HCT116 (cell line): Measurements from ENCODE around the gene PANX2. TPM values are rescaled to one million over a fixed set of nuclear protein-coding genes. Genes with fewer than 3 reads are reported as not detected.
"Not testable (repeated sequence)": the region's sequence is repeated elsewhere in the genome, so short reads cannot be mapped to it uniquely, and the experiment has no call there.

Experiments
- ATAC-seq: fragments of 200-7000 bp; cut with Tn5 transposase; 2 replicates; pipeline ENCODE4 v1.9.1; 2020; ENCODE audit warnings: mild to moderate bottlenecking, moderate library complexity
- BruUV-seq: library from RNA; stranded (reverse); fragments of 400-500 nt; replicated peaks from 2 replicates; lab custom pipeline; 2021; lab: Mats Ljungman, UMichigan
- CTCF ChIA-PET: fragments of 300-600 bp; sonication (Branson Sonifier 250); formaldehyde crosslinking; loops from one replicate; lab custom pipeline; 2021; ENCODE audit warnings: antibody characterized with exemption; lab: Charles Lee
- POLR2A ChIA-PET: fragments of 300-600, 350-600 bp; sonication (Branson Sonifier 250); formaldehyde crosslinking; loops from one replicate; lab custom pipeline; 2021; ENCODE audit warnings: antibody characterized with exemption; lab: Charles Lee
- RAD21 ChIA-PET, 2 experiments: fragments of 300-600 bp; sonication (Branson Sonifier 250); formaldehyde crosslinking; loops; one replicate each; lab custom pipeline; 2023; ENCODE audit warnings: low total read pairs in 2 of 2; ENCODE audit not compliant: uncharacterized antibody in 2 of 2, unreplicated experiment in 2 of 2, low non-redundant PET in 1 of 2; lab: Charles Lee
- DNase-seq: peaks from one replicate; pipeline ENCODE4 v3.0.0-alpha.2; 2010; ENCODE audit warnings: low read depth, low spot score
- H2AFZ ChIP-seq: fragments of 200-600 bp; shearing (Covaris generic), sonication (generic); 2 replicates; pipeline ENCODE4 v1.6.1; 2017; ENCODE audit warnings: low read depth, mixed run types, mixed read lengths, antibody characterized with exemption, low read length; ENCODE audit not compliant: poor library complexity, severe bottlenecking
- H3K27ac ChIP-seq: 2 replicates; pipeline ENCODE4 v1.5.1; 2012; ENCODE audit warnings: low read depth, low read length
- H3K27me3 ChIP-seq: fragments of 200-600 bp; sonication (generic); 2 replicates; pipeline ENCODE4 v1.6.1; 2016; ENCODE audit warnings: mixed run types, low read length, mixed read lengths; ENCODE audit not compliant: insufficient read depth
- H3K36me3 ChIP-seq, 2 experiments: fragments of 200-500 bp in 1 of 2; fragments of 200-600 bp in 1 of 2; sonication (Bioruptor generic) in 1 of 2; sonication (generic) in 1 of 2; 2 replicates each; pipeline versions ENCODE4 v1.5.1 to v1.6.1; 2014 to 2016; ENCODE audit warnings: low read length in 2 of 2, inconsistent platforms in 1 of 2, mixed read lengths in 1 of 2, mixed run types in 1 of 2; ENCODE audit not compliant: insufficient read depth in 2 of 2, control insufficient read depth in 1 of 2
- H3K4me1 ChIP-seq, 2 experiments: fragments of 200-600 bp in 1 of 2; sonication (generic) in 1 of 2; 2 replicates each; pipeline versions ENCODE4 v1.5.1 to v1.6.1; 2012 to 2017; ENCODE audit warnings: low read length in 2 of 2, inconsistent platforms in 1 of 2, mild to moderate bottlenecking in 1 of 2, mixed read lengths in 1 of 2, mixed run types in 1 of 2, moderate library complexity in 1 of 2; ENCODE audit not compliant: insufficient read depth in 2 of 2, control insufficient read depth in 1 of 2
- H3K4me2 ChIP-seq: fragments of 200-600 bp; sonication (generic); 2 replicates; pipeline ENCODE4 v1.6.1; 2017; ENCODE audit warnings: mixed run types, low read length, mixed read lengths
- H3K4me3 ChIP-seq, 2 experiments: fragments of 200-600 bp in 1 of 2; sonication (generic) in 1 of 2; replicated peaks in 1 of 2; 2 replicates each; pipeline ENCODE4 v1.5.1; 2011 to 2016; ENCODE audit warnings: low read length in 2 of 2, control low read depth in 1 of 2, low read depth in 1 of 2, mild to moderate bottlenecking in 1 of 2, mixed read lengths in 1 of 2, mixed run types in 1 of 2
- H3K79me2 ChIP-seq: fragments of 200-600 bp; sonication (generic); 2 replicates; pipeline ENCODE4 v1.6.1; 2017; ENCODE audit warnings: mild to moderate bottlenecking, mixed run types, low read length, moderate library complexity, mixed read lengths; ENCODE audit not compliant: insufficient read depth
- H3K9ac ChIP-seq: fragments of 200-600 bp; sonication (generic); 2 replicates; pipeline ENCODE4 v1.6.1; 2016; ENCODE audit warnings: low read length, mixed read lengths
- H3K9me2 ChIP-seq: fragments of 200-600 bp; sonication (generic), shearing (Covaris generic); 2 replicates; pipeline ENCODE4 v1.6.1; 2017; ENCODE audit warnings: mixed run types, mild to moderate bottlenecking, moderate library complexity; ENCODE audit not compliant: insufficient read depth
- H3K9me3 ChIP-seq, 2 experiments: fragments of 200-500 bp in 1 of 2; fragments of 200-600 bp in 1 of 2; sonication (Bioruptor generic) in 1 of 2; sonication (generic) in 1 of 2; 2 replicates each; pipeline ENCODE4 v1.6.1; 2014 to 2017; ENCODE audit warnings: low read length in 2 of 2, mixed read lengths in 2 of 2, inconsistent platforms in 1 of 2, low read depth in 1 of 2, mild to moderate bottlenecking in 1 of 2, mixed run types in 1 of 2, moderate library complexity in 1 of 2; ENCODE audit not compliant: control insufficient read depth in 1 of 2, insufficient read depth in 1 of 2
- H4K20me1 ChIP-seq: fragments of 200-600 bp; sonication (generic), shearing (Covaris generic); 2 replicates; pipeline ENCODE4 v1.6.1; 2017; ENCODE audit warnings: mixed run types, mild to moderate bottlenecking, moderate library complexity; ENCODE audit not compliant: insufficient read depth
- CTCF ChIP-seq, 3 experiments: fragments of 200-600 bp in 1 of 3; sonication (generic) in 1 of 3; IDR thresholded peaks in 2 of 3; conservative IDR thresholded peaks in 1 of 3; 2 replicates each; pipeline ENCODE4 v1.5.1; 2012 to 2017; ENCODE audit warnings: low read depth in 2 of 3, low read length in 2 of 3, antibody characterized with exemption in 1 of 3, borderline replicate concordance in 1 of 3, control low read depth in 1 of 3, mild to moderate bottlenecking in 1 of 3, mixed read lengths in 1 of 3, mixed run types in 1 of 3, moderate library complexity in 1 of 3; ENCODE audit not compliant: insufficient read depth in 1 of 3
- RAD21 ChIP-seq: IDR thresholded peaks from 2 replicates; pipeline ENCODE4 v1.6.1; 2012; ENCODE audit warnings: low read depth, mild to moderate bottlenecking
- TCF7L2 ChIP-seq: IDR thresholded peaks from 2 replicates; pipeline ENCODE4 v1.7.0; 2011; ENCODE audit warnings: borderline replicate concordance, inconsistent platforms; ENCODE audit not compliant: insufficient read depth, insufficient read length; ENCODE audit errors: extremely low read depth
- YY1 ChIP-seq: IDR thresholded peaks from 2 replicates; pipeline ENCODE4 v1.6.1; 2011; ENCODE audit warnings: low read length, low read depth, moderate library complexity, mild to moderate bottlenecking; ENCODE audit not compliant: insufficient replicate concordance; ENCODE audit errors: extremely low read depth
- intact Hi-C: fragments of 100-400 bp; cut with micrococcal nuclease; formaldehyde crosslinking; loops from 2 replicates; pipeline ENCODE4 v1.10.0; 2022
- total RNA-seq: library from RNA; stranded (reverse); gene quantifications from one replicate; pipeline ENCODE4 v1.2.1, GENCODE V29; 2021; ENCODE audit not compliant: unreplicated experiment

PANX2 gene
- total RNA-seq, 1 experiment from 2014 or later = 8.0 TPM

GRCh38 chr22:50146439-50147238, 23.9 kb upstream of the PANX2 start:
- H3K27me3 ChIP-seq = no peaks in the 10 kb centered on the region
- no peaks in the 10 kb centered on the region for H3K36me3 ChIP-seq
- peak; percentile 32 for DNase-seq
- H3K4me2 ChIP-seq = no peak overlapping the region
- H4K20me1 ChIP-seq = no peaks in the 10 kb centered on the region
- ChIA-PET POLR2A (no interaction called here), RAD21 (no interaction called here), CTCF (no interaction called here)
- intact Hi-C loops = loop anchor here (1.0 to 5.0 kb wide), 2 partner anchors 95 to 214 kb away; no protein-coding TSS in a partner anchor
- no peak overlapping the region for H2AFZ ChIP-seq
- peaks cover 3 to 9% of the 10 kb centered on the region in 2 experiments; a peak in 2 of 4 replicates for H3K4me1 ChIP-seq
- no TSS peak for BruUV-seq
- no peak overlapping the region for H3K27ac ChIP-seq
- H3K9me3 ChIP-seq = no peaks in the 10 kb centered on the region
- H3K79me2 ChIP-seq = no peaks in the 10 kb centered on the region
- H3K4me3 ChIP-seq = no peak overlapping the region
- no peaks in the 10 kb centered on the region for H3K9me2 ChIP-seq
- TF ChIP-seq YY1 (no peak), RAD21 (peak; percentile 84), TCF7L2 (no peak), CTCF (IDR thresholded peaks at IDR 0.05 in 2 of 3, conservative IDR thresholded peaks at IDR 0.05 in 1 of 3; ENCODE audit: borderline replicate concordance in 1 of 3, insufficient read depth in 1 of 3, low read depth in 2 of 3, low read length in 2 of 3) (peak; percentile 69 to 85 (median 82); a peak in 5 of 6 replicates)
- ATAC-seq = peak; percentile 60
- H3K9ac ChIP-seq = no peak overlapping the region

- H3K4me1 ChIP-seq, H3K9me3 ChIP-seq, H3K27ac ChIP-seq, POLR2A ChIA-PET, H3K9me2 ChIP-seq, H3K9ac ChIP-seq, BruUV-seq, H2AFZ ChIP-seq, RAD21 ChIA-PET, H3K4me3 ChIP-seq, H3K79me2 ChIP-seq, H3K36me3 ChIP-seq, ATAC-seq, H3K27me3 ChIP-seq, H4K20me1 ChIP-seq, H3K4me2 ChIP-seq, DNase-seq: not testable (repeated sequence)
- intact Hi-C loops = loop anchor here (5.0 kb wide), 1 partner anchor 215 kb away; no protein-coding TSS in a partner anchor
- CTCF ChIA-PET = interaction anchor here (1.5 kb wide), 1 partner anchor 117 kb away, joined by 5 read pairs; no protein-coding TSS in a partner anchor
Observed at GRCh38 chr22:50147258-50148165, 23.0 kb upstream of the PANX2 start.
